Esophagus muscularis mucosa (tissue), 2 donors: ENCODE data around the gene NECTIN1.

Source experiments
- POLR2A ChIP-seq: fragments of 450-650 bp; IDR thresholded peaks from one replicate; pipeline ENCODE4 v1.6.1; 2017; ENCODE audit warnings: antibody characterized with exemption, moderate library complexity, mild to moderate bottlenecking, low read depth
- POLR2AphosphoS5 ChIP-seq, 2 donors: sonication (generic); formaldehyde crosslinking; IDR thresholded peaks; one replicate each; pipeline ENCODE4 v1.6.1; 2017; ENCODE audit warnings: antibody characterized with exemption in 2 of 2

- TF ChIP-seq POLR2A (no peak), POLR2AphosphoS5 (IDR thresholded peaks at IDR 0.05) (no peak)
These were observed 19.1 kb upstream of the NECTIN1 start for GRCh38 chr11:119747868-119748660.
